Activated naive CD8-positive, alpha-beta T cell treated with anti-CD3 and anti-CD28 coated beads for 36 hours (primary cell): ENCODE data around the gene LHB. TPM values are rescaled to one million over a fixed set of nuclear protein-coding genes. Genes with fewer than 3 reads are reported as not detected.
A peak's percentile ranks its signal among the peaks of the same experiment; 100 is the strongest.
"Not testable (repeated sequence)": the region's sequence is repeated elsewhere in the genome, so short reads cannot be mapped to it uniquely, and the experiment has no call there.

Source experiments
- DNase-seq: peaks from one replicate; pipeline ENCODE4 v3.0.0; 2021
- H3K27ac Mint-ChIP-seq: one replicate; pipeline ENCODE4 v1.8.0; 2022; ENCODE audit warnings: mild to moderate bottlenecking, moderate library complexity, mixed read lengths
- H3K27me3 Mint-ChIP-seq: one replicate; pipeline ENCODE4 v1.8.0; 2022; ENCODE audit warnings: mild to moderate bottlenecking, mixed read lengths
- H3K36me3 Mint-ChIP-seq: one replicate; pipeline ENCODE4 v1.8.0; 2021; ENCODE audit warnings: mild to moderate bottlenecking, mixed read lengths
- H3K4me1 Mint-ChIP-seq: one replicate; pipeline ENCODE4 v1.8.0; 2021; ENCODE audit warnings: mixed read lengths
- H3K4me3 Mint-ChIP-seq: one replicate; pipeline ENCODE4 v1.8.0; 2022; ENCODE audit warnings: mild to moderate bottlenecking, moderate library complexity, mixed read lengths
- H3K9me3 Mint-ChIP-seq: one replicate; pipeline ENCODE4 v1.8.0; 2022; ENCODE audit warnings: mixed read lengths
- total RNA-seq, 2 experiments: library from RNA; stranded (reverse); gene quantifications; one replicate each; pipeline ENCODE4 v1.2.3, GENCODE V29; 2021

The LHB gene
- total RNA-seq, 2 experiments from 2014 or later: not detected

DNA sequence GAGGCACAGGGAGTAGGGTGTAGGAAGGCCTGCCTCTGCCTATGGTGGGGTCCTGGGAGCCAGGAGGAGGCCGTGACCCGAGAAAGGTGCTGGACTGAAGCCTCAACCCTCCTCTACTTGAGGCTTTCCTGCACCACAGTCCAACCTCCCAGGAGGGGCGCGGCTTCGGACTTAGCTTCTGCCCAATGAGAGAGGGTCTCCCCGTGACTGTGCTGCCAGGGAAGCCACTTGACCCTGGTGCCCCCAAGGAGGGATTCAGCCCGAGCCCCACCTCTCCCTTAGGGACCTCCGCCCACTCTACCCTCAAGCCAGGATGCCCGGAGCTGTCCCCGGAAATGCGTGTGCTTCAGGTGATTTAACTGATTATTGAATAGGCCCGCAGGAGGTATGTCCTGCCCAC lies 32.1 kb upstream of the LHB start, which contains the start of gene CGB8:
CGB8 (minus strand) TSS at position 101 of the 400 bp plus-strand sequence. CDS start 372 bp downstream, outside the sequence.
- not testable (repeated sequence) for H3K4me3 Mint-ChIP-seq, H3K9me3 Mint-ChIP-seq, H3K36me3 Mint-ChIP-seq, H3K27me3 Mint-ChIP-seq, H3K27ac Mint-ChIP-seq, DNase-seq, H3K4me1 Mint-ChIP-seq

DNA sequence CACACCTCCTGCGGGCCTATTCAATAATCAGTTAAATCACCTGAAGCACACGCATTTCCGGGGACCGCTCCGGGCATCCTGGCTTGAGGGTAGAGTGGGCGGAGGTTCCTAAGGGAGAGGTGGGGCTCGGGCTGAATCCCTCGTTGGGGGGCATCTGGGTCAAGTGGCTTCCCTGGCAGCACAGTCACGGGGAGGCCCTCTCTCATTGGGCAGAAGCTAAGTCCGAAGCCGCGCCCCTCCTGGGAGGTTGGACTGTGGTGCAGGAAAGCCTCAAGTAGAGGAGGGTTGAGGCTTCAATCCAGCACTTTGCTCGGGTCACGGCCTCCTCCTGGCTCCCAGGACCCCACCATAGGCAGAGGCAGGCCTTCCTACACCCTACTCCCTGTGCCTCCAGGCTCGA lies 26.7 kb upstream of the LHB start, which contains the start of gene CGB5:
CGB5 (plus strand) TSS at position 301 of the 400 bp plus-strand sequence. CDS start 362 bp downstream, outside the sequence.
- not testable (repeated sequence) for DNase-seq, H3K27ac Mint-ChIP-seq, H3K4me3 Mint-ChIP-seq, H3K36me3 Mint-ChIP-seq, H3K27me3 Mint-ChIP-seq, H3K9me3 Mint-ChIP-seq, H3K4me1 Mint-ChIP-seq

DNA sequence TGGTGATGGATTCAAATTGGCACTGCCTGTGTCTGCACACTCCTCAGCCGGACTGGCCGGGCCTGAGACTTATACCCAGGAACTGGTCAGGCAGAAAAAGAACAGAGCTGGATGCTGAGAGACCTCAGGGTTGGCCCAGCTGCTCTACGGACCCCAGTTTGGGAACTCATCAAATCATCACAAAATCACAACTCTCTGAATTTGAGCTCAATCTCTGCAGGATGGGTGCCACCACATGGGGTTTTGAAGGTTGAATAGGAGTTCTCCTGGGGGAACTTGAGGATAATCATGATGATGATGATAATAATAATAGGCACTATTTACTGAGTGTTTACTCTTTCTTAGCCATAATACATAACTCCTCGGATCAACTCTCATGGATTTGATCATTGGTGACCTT lies 25.8 kb upstream of the LHB start:
- H3K27me3 Mint-ChIP-seq, H3K9me3 Mint-ChIP-seq, H3K4me3 Mint-ChIP-seq, H3K4me1 Mint-ChIP-seq, DNase-seq, H3K36me3 Mint-ChIP-seq, H3K27ac Mint-ChIP-seq: not testable (repeated sequence)

DNA sequence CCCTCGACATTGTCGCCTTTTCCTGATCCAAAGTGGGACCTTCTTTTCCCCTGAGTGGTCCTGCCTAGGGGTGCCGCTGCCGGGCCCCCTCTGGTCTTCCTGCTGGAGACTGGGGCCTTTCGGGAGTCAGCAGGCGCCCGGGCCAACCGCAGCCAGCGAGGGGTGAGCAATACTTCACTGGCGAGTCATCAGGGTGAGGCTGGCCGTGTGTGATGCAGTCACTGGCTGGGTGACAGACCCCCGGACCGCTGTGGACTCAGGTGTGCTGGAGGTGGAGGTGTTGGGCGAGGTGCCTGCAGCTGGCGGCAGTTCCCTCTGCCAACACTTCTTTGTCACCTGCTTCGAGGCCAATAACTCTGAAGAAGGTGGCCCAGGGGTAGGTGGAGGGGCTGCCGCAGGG lies 25.3 kb upstream of the LHB start:
- H3K9me3 Mint-ChIP-seq: no peaks in the 10 kb centered on the region
- DNase-seq: no peak
- H3K36me3 Mint-ChIP-seq: no peaks in the 10 kb centered on the region
- no peak overlapping the region for H3K4me3 Mint-ChIP-seq
- H3K27ac Mint-ChIP-seq: no peak overlapping the region
- H3K27me3 Mint-ChIP-seq: no peaks in the 10 kb centered on the region
- H3K4me1 Mint-ChIP-seq: no peaks in the 10 kb centered on the region

DNA sequence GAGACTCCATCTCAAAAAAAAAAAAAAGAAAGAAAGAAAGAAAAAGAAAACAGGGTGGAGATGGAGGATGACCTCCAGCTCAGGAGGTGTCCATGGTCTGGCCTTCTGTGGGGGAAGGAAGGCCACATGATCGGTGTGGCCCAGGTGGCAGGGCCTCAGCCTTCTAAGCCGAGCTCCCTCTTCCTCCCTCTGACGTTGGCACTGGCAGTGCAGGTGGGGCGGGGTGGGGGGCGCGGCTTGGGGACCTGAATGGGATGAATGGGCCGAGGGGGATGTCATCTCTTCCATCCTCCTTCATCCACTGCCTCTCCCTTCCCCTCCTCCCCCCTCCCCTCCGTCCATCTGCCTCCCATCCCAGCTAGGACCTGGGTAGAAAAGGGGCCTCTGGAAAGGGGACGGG lies 22.8 kb upstream of the LHB start:
- H3K27me3 Mint-ChIP-seq, DNase-seq, H3K4me1 Mint-ChIP-seq, H3K9me3 Mint-ChIP-seq, H3K27ac Mint-ChIP-seq, H3K4me3 Mint-ChIP-seq, H3K36me3 Mint-ChIP-seq: not testable (repeated sequence)

DNA sequence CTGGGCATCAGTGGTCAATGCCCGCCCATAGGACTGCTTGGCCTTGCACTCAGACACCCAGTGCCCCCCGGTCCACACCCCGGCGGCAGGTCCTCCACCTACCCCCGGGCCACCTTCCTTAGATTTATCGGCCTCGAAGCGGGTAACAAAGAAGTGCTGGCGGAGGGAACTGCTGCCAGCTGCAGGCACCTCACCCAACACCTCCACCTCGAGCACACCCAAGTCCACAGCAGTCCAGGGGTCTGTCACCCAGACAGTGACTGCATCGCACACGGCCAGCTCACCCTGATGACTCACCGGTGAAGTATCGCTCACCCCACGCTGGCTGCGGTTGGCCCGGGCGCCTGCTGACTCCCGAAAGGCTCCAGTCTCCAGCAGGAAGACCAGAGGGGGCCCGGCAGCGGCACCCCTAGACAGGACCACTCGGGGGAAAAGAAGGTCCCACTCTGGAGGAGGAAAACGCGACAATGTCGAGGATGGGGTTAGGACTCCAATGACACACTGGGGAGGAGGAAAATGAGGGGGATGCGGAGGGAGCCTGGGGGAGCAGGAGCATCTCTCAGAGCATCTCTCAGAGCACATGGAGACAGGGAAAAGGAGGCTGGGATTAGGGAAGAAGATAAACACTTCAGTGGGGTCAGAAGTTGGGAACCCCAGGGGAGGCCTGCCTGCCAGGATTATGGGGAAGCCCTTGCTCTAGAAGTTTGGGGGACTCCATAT lies 21.8 kb upstream of the LHB start:
- not testable (repeated sequence) for H3K36me3 Mint-ChIP-seq, H3K4me1 Mint-ChIP-seq, H3K9me3 Mint-ChIP-seq, DNase-seq, H3K27me3 Mint-ChIP-seq, H3K4me3 Mint-ChIP-seq, H3K27ac Mint-ChIP-seq

DNA sequence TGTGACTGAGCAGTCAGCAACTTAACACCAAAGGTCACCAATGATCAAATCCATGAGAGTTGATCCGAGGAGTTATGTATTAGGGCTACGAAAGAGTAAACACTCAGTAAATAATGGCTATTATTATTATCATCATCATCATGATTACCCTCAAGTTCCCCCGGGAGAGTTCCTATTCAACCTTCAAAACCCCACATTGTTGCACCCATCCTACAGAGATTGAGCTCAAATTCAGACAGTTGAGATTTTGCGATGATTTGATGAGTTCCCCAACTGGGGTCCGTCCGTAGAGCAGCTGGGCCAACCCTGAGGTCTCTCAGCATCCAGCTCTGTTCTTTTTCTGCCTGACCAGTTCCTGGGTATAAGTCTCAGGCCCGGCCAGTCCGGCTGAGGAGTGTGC lies 21.2 kb upstream of the LHB start:
- not testable (repeated sequence) for DNase-seq, H3K4me3 Mint-ChIP-seq, H3K4me1 Mint-ChIP-seq, H3K9me3 Mint-ChIP-seq, H3K36me3 Mint-ChIP-seq, H3K27ac Mint-ChIP-seq, H3K27me3 Mint-ChIP-seq

DNA sequence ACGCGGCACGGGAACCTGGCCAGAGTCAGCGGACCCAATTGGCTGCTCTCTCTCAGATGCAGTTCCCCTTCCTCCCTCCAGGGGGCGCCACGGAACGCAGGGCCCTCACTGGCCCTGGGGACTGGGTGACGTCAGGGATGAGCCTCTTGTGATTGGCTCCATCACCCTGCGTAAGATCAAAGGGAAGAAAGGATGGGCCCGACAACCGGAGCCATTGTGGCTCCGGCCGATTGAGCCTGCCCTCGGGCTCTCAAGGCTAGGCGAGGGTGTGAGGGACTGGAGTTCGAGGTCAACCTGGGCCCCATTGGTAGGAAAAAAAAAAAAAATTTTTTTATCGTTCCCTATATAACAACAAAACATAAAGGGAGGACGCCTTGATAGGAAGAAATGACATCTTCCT lies 19.9 kb upstream of the LHB start, which contains the start of gene CGB1:
CGB1 (minus strand) TSS at position 81 of the 400 bp plus-strand sequence. CDS start 184 bp downstream, outside the sequence.
- H3K27me3 Mint-ChIP-seq, H3K4me3 Mint-ChIP-seq: not testable (repeated sequence)

DNA sequence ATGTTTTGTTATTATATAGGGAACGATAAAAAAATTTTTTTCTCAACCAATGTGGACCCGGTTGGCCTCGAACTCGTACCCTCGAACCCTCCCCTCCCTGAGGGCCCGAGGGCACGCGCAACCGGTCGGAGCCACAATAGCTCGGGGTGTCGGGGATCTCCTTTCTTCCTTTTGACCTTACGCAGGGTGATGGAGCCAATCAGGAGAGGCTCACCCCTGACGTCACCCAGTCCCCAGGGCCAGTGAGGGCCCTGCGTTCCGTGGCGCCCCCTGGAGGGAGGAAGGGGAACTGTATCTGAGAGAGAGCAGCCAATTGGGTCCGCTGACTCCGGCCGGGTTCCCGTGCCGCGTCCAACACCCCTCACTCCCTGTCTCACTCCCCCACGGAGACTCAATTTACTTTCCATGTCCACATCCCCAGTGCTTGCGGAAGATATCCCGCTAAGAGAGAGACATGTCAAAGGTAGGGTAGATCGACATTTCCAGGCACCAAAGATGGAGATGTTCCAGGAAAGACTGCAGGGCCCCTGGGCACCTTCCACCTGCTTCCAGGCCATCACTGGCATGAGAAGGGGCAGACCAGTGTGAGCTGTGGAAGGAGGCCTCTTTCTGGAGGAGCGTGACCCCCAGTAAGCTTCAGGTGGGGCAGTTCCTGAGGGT lies 14.9 kb upstream of the LHB start, which contains the start of gene CGB2:
CGB2 (plus strand) TSS at position 249 of the 660 bp plus-strand sequence; CDS start at position 455, 206 bp downstream.
- peak within 1 kb of the TSS; percentile 68 for H3K27ac Mint-ChIP-seq
- H3K9me3 Mint-ChIP-seq, H3K36me3 Mint-ChIP-seq, H3K4me1 Mint-ChIP-seq: not testable (repeated sequence)
- DNase-seq: peak; percentile 78
- peak within 1 kb of the TSS; percentile 19 for H3K4me3 Mint-ChIP-seq
- H3K27me3 Mint-ChIP-seq: peaks cover 10% of the 10 kb centered on the region

More for the DNA sequence above, 19.9 kb upstream of the LHB start, which contains the start of gene CGB1:
- H3K9me3 Mint-ChIP-seq, H3K27ac Mint-ChIP-seq, H3K36me3 Mint-ChIP-seq, H3K4me1 Mint-ChIP-seq: not testable (repeated sequence)
- DNase-seq: peak; percentile 71

DNA sequence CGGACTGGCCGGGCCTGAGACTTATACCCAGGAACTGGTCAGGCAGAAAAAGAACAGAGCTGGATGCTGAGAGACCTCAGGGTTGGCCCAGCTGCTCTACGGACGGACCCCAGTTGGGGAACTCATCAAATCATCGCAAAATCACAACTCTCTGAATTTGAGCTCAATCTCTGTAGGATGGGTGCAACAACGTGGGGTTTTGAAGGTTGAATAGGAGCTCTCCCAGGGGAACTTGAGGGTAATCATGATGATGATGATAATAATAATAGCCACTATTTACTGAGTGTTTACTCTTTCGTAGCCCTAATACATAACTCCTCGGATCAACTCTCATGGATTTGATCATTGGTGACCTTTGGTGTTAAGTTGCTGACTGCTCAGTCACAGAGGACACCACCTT lies 13.4 kb upstream of the LHB start:
- not testable (repeated sequence) for H3K4me3 Mint-ChIP-seq, H3K9me3 Mint-ChIP-seq, H3K36me3 Mint-ChIP-seq, H3K4me1 Mint-ChIP-seq, DNase-seq, H3K27ac Mint-ChIP-seq, H3K27me3 Mint-ChIP-seq

DNA sequence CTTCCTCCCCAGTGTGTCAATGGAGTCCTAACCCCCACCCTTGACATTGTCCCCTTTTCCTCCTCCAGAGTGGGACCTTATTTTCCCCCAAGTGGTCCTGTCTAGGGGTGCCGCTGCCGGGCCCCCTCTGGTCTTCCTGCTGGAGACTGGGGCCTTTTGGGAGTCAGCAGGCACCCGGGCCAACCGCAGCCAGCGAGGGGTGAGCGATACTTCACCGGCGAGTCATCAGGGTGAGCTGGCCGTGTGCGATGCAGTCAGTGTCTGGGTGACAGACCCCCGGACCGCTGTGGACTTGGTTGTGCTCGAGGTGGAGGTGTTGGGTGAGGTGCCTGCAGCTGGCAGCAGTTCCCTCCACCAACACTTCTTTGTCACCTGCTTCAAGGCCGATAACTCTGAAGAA lies 12.9 kb upstream of the LHB start:
- H3K27ac Mint-ChIP-seq, H3K27me3 Mint-ChIP-seq, DNase-seq, H3K4me1 Mint-ChIP-seq, H3K9me3 Mint-ChIP-seq, H3K36me3 Mint-ChIP-seq, H3K4me3 Mint-ChIP-seq: not testable (repeated sequence)

DNA sequence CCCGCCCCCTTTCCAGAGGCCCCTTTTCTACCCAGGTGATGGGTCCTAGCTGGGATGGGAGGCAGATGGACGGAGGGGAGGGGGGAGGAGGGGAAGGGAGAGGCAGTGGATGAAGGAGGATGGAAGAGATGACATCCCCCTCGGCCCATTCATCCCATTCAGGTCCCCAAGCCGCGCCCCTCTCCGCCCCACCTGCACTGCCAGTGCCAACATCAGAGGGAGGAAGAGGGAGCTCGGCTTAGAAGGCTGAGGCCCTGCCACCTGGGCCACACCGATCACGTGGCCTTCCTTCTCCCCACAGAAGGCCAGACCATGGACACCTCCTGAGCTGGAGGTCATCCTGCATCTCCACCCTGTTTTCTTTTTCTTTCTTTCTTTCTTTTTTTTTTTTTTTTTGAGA lies 11.8 kb upstream of the LHB start:
- not testable (repeated sequence) for H3K4me3 Mint-ChIP-seq, DNase-seq, H3K4me1 Mint-ChIP-seq, H3K9me3 Mint-ChIP-seq, H3K27me3 Mint-ChIP-seq, H3K36me3 Mint-ChIP-seq, H3K27ac Mint-ChIP-seq

DNA sequence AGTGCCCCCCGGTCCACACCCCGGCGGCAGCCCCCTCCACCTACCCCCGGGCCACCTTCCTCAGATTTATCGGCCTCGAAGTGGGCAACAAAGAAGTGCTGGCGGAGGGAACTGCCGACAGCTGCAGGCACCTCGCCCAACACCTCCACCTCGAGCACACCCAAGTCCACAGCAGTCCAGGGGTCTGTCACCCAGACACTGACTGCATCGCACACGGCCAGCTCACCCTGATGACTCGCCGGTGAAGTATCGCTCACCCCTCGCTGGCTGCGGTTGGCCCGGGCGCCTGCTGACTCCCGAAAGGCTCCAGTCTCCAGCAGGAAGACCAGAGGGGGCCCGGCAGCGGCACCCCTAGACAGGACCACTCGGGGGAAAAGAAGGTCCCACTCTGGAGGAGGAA lies 8.7 kb upstream of the LHB start:
- not testable (repeated sequence) for H3K27ac Mint-ChIP-seq, H3K4me3 Mint-ChIP-seq

DNA sequence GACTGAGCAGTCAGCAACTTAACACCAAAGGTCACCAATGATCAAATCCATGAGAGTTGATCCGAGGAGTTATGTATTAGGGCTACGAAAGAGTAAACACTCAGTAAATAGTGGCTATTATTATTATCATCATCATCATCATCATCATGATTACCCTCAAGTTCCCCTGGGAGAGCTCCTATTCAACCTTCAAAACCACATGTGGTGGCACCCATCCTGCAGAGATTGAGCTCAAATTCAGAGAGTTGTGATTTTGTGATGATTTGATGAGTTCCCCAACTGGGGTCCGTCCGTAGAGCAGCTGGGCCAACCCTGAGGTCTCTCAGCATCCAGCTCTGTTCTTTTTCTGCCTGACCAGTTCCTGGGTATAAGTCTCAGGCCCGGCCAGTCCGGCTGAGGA lies 8.2 kb upstream of the LHB start:
- not testable (repeated sequence) for H3K4me3 Mint-ChIP-seq, H3K36me3 Mint-ChIP-seq, H3K4me1 Mint-ChIP-seq, H3K27ac Mint-ChIP-seq, H3K9me3 Mint-ChIP-seq, H3K27me3 Mint-ChIP-seq, DNase-seq

More for the DNA sequence above, 8.7 kb upstream of the LHB start:
- H3K4me1 Mint-ChIP-seq, DNase-seq, H3K9me3 Mint-ChIP-seq, H3K27me3 Mint-ChIP-seq, H3K36me3 Mint-ChIP-seq: not testable (repeated sequence)

DNA sequence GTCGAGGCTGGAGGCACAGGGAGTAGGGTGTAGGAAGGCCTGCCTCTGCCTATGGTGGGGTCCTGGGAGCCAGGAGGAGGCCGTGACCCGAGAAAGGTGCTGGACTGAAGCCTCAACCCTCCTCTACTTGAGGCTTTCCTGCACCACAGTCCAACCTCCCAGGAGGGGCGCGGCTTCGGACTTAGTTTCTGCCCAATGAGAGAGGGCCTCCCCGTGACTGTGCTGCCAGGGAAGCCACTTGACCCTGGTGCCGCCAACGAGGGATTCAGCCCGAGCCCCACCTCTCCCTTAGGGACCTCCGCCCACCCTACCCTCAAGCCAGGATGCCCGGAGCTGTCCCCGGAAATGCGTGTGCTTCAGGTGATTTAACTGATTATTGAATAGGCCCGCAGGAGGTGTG lies 7.3 kb upstream of the LHB start, which contains the start of gene CGB3:
CGB3 (minus strand) TSS at position 101 of the 400 bp plus-strand sequence. CDS start 362 bp downstream, outside the sequence.
- H3K36me3 Mint-ChIP-seq, H3K27ac Mint-ChIP-seq, DNase-seq, H3K4me1 Mint-ChIP-seq, H3K9me3 Mint-ChIP-seq, H3K4me3 Mint-ChIP-seq: not testable (repeated sequence)
- peaks cover 11% of the 10 kb centered on the region for H3K27me3 Mint-ChIP-seq

DNA sequence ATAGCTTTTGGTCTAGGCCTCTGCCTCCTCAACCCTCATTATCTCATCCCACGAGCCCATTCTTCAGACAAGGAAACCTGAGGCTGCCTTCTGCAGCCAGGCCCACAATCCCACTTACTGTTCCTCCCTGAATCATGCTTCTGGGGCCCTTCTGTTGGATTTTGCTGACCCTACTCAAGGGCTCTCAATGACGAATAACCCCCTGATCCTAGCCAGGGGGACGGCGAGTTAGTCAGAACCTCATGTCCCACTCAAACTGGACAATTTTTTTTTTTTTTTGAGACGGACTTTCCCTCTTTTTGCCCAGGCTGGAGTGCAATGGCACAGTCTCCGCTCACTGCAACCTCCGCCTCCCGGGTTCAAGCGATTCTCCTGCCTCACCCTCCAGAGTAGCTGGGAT lies 5.2 kb upstream of the LHB start:
- Mint-ChIP-seq H3K27me3 (peaks cover 19% of the 10 kb centered on the region), H3K4me1 (peaks cover 19% of the 10 kb centered on the region), H3K4me3 (no peak overlapping the region), H3K9me3 (no peaks in the 10 kb centered on the region), H3K27ac (no peak overlapping the region), H3K36me3 (no peaks in the 10 kb centered on the region)
- DNase-seq: no peak
